Progenitor cell of endocrine pancreas (in vitro differentiated cells): ENCODE results near the gene NUFIP2. TPM values are rescaled to one million over a fixed set of nuclear protein-coding genes. Genes with fewer than 3 reads are reported as not detected.

Experiments
- DNase-seq: peaks from one replicate; pipeline ENCODE4 v3.0.0; 2021; ENCODE audit warnings: low spot score; ENCODE audit not compliant: unreplicated experiment
- H3K27ac Mint-ChIP-seq: 2 replicates; pipeline ENCODE4 v1.8.0; 2021; ENCODE audit warnings: mild to moderate bottlenecking, moderate library complexity, mixed read lengths
- H3K27me3 Mint-ChIP-seq: 2 replicates; pipeline ENCODE4 v1.8.0; 2021; ENCODE audit warnings: mixed read lengths
- H3K36me3 Mint-ChIP-seq: 2 replicates; pipeline ENCODE4 v1.8.0; 2022; ENCODE audit warnings: mixed read lengths; ENCODE audit not compliant: insufficient read depth
- H3K4me1 Mint-ChIP-seq: 2 replicates; pipeline ENCODE4 v1.8.0; 2021; ENCODE audit warnings: low read depth, mixed read lengths
- H3K4me3 Mint-ChIP-seq: 2 replicates; pipeline ENCODE4 v1.8.0; 2021; ENCODE audit warnings: low read depth, mild to moderate bottlenecking, moderate library complexity, mixed read lengths
- H3K9me3 Mint-ChIP-seq: 2 replicates; pipeline ENCODE4 v1.8.0; 2021; ENCODE audit warnings: low read depth, mixed read lengths
- total RNA-seq: library from RNA; stranded (reverse); gene quantifications from 2 replicates; pipeline ENCODE4 v1.2.1, GENCODE V29; 2021
- TF ChIP-seq, protein P1 (sequence below): fragments of 200-600 bp; sonication (generic); IDR thresholded peaks from one replicate; pipeline ENCODE4 v1.5.0; 2021; ENCODE audit warnings: antibody characterized with exemption, mild to moderate bottlenecking; ENCODE audit not compliant: unreplicated experiment

Gene NUFIP2
- total RNA-seq, 1 donor from 2014 or later, result 50.8 TPM

DNA sequence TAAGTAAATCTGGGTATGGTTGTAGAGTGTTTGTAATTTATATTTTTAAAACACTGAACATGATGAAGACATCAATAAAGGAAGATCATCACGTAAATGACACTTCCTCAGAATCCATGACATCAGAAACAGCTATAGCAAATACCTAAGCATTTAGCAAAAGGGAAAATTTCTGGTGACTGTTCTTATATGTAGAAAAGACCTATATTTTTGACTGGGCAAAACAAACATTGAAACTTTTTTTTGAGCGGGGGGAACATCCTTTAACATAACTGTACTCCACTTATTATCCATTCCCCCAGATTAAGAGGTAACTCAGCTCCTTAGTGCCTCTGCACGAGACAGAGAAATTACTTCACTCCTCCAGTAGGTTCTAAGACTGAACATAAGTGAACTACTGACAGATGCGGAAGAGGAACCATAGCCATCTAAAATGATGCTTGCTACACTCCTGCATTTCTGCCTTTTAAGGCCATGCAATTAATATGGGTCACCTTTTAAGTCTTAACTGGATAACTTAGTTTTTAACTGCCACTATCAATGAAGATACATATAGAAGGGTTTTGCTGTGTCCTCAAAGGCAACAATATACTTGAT is 37.9 kb downstream of the NUFIP2 start:
- H3K36me3 Mint-ChIP-seq, result peaks cover 10% of the 10 kb centered on the region
- no peak for DNase-seq
- no peak overlapping the region for H3K4me3 Mint-ChIP-seq
- H3K4me1 Mint-ChIP-seq, result peaks cover 31% of the 10 kb centered on the region
- no peak overlapping the region for H3K27ac Mint-ChIP-seq
- no peaks in the 10 kb centered on the region for H3K9me3 Mint-ChIP-seq
- no peaks in the 10 kb centered on the region for H3K27me3 Mint-ChIP-seq
- TF ChIP-seq, protein P1, sequence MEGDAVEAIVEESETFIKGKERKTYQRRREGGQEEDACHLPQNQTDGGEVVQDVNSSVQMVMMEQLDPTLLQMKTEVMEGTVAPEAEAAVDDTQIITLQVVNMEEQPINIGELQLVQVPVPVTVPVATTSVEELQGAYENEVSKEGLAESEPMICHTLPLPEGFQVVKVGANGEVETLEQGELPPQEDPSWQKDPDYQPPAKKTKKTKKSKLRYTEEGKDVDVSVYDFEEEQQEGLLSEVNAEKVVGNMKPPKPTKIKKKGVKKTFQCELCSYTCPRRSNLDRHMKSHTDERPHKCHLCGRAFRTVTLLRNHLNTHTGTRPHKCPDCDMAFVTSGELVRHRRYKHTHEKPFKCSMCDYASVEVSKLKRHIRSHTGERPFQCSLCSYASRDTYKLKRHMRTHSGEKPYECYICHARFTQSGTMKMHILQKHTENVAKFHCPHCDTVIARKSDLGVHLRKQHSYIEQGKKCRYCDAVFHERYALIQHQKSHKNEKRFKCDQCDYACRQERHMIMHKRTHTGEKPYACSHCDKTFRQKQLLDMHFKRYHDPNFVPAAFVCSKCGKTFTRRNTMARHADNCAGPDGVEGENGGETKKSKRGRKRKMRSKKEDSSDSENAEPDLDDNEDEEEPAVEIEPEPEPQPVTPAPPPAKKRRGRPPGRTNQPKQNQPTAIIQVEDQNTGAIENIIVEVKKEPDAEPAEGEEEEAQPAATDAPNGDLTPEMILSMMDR, result no peak

- Mint-ChIP-seq H3K27me3 (no peaks in the 10 kb centered on the region), H3K36me3 (peaks cover 1% of the 10 kb centered on the region), H3K9me3 (no peaks in the 10 kb centered on the region), H3K4me1 (peaks cover 24% of the 10 kb centered on the region), H3K27ac (no peak overlapping the region), H3K4me3 (no peak overlapping the region)
- TF ChIP-seq, protein P1, result no peak
- no peak for DNase-seq
Observed at GRCh38 chr17:29253037-29253436, 40.9 kb downstream of the NUFIP2 start.

DNA sequence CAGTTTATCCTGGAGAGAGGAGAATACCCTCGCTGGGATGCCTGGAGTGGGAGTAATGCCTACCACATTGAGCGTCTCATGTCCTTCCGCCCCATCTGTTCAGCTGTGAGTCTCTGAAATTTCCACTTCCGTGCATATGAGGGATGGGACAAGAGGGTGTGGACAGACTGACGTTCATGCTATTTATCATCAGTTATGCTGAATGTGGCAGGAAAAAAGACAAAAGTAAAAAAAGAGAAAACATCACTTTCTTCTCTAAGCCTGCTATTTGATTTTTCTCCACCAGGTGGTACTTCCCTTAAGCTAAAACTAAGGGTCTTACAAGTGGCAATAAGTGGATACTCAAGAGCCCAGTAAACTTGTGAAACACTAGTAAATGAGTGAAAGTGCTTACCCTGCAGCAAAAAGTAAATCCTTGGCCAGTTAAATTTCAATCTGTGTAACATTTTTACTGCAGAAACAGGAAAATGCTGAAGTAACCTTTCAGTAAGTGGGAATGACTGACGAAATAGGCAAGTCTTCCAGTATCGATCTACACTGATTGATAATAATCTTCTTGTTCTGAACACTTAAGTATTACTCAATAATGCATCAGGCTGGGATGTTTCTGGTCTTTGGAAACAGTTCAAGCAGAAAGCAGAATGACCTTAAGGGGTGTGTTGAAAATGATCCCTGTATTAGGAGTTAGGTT is 41.7 kb downstream of the NUFIP2 start:
- no peak for DNase-seq
- H3K27me3 Mint-ChIP-seq, result no peaks in the 10 kb centered on the region
- H3K9me3 Mint-ChIP-seq, result no peaks in the 10 kb centered on the region
- TF ChIP-seq, protein P1, result peak; percentile 60
- H3K4me3 Mint-ChIP-seq, result no peak overlapping the region
- H3K36me3 Mint-ChIP-seq, result peaks cover 1% of the 10 kb centered on the region
- peak overlapping the region; percentile 49 for H3K27ac Mint-ChIP-seq
- peaks cover 20% of the 10 kb centered on the region for H3K4me1 Mint-ChIP-seq

DNA sequence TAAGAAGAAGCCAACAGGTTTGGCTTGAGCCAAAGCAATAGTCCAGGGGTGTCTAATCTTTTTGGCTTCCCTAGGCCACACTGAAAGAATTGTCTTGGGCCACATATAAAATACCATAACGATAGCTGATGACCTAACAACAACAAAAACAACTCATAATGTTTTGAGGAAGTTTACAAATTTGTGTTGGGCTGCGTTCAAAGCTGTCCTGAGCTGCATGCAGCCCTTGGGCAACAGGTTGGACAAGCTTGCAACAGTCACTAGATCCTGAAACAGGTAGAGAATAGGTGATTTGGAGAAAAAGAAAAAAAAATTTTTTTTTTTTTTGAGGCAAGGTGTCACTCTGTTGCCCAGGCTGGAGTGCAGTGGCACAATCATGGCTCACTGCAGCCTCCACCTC is 42.8 kb downstream of the NUFIP2 start:
- no peak overlapping the region for H3K4me3 Mint-ChIP-seq
- H3K4me1 Mint-ChIP-seq, result peaks cover 11% of the 10 kb centered on the region
- DNase-seq, result no peak
- H3K27ac Mint-ChIP-seq, result no peak overlapping the region
- H3K9me3 Mint-ChIP-seq, result no peaks in the 10 kb centered on the region
- no peaks in the 10 kb centered on the region for H3K27me3 Mint-ChIP-seq
- TF ChIP-seq, protein P1, result no peak
- H3K36me3 Mint-ChIP-seq, result peaks cover 1% of the 10 kb centered on the region

GRCh38 chr17:29250666-29251065 is 43.3 kb downstream of the NUFIP2 start:
- no peaks in the 10 kb centered on the region for H3K9me3 Mint-ChIP-seq

More at GRCh38 chr17:29250666-29251065, 43.3 kb downstream of the NUFIP2 start:
- no peak for DNase-seq
- TF ChIP-seq, protein P1, result no peak
- no peaks in the 10 kb centered on the region for H3K27me3 Mint-ChIP-seq
- no peak overlapping the region for H3K27ac Mint-ChIP-seq
- no peak overlapping the region for H3K4me3 Mint-ChIP-seq
- H3K36me3 Mint-ChIP-seq, result peaks cover 1% of the 10 kb centered on the region
- peaks cover 7% of the 10 kb centered on the region for H3K4me1 Mint-ChIP-seq
